ENCODE data around the gene CHRNA3. TPM values are rescaled to one million over a fixed set of nuclear protein-coding genes. Genes with fewer than 3 reads are reported as not detected.
"Not testable (repeated sequence)": the region's sequence is repeated elsewhere in the genome, so short reads cannot be mapped to it uniquely, and the experiment has no call there.

The CHRNA3 gene
- total RNA-seq, 4 donors from 2014 or later, result 0.70 to 1.9 (median 1.6) TPM; not detected in 1

GRCh38 chr15:78614021-78614420, 6.8 kb downstream of the CHRNA3 start:
- DNase-seq (ENCODE audit: low spot score in 2 of 2), result no peak
- H3K27ac ChIP-seq, result no peak overlapping the region
- no peak overlapping the region for H3K4me3 ChIP-seq
- WGBS, result 43% methylated on average over 3 of the region's 3 CpGs
- H3K9me3 ChIP-seq, result no peaks in the 10 kb centered on the region
- no peaks in the 10 kb centered on the region for H3K36me3 ChIP-seq
- TF ChIP-seq EP300 (IDR thresholded peaks at IDR 0.05), result no peak
- TF ChIP-seq POLR2A (IDR thresholded peaks at IDR 0.05), result no peak
- TF ChIP-seq POLR2AphosphoS5 (IDR thresholded peaks at IDR 0.05), result no peak
- no peak for TF ChIP-seq CTCF (IDR thresholded peaks at IDR 0.05)
- peaks cover 5% of the 10 kb centered on the region for H3K27me3 ChIP-seq
- peaks cover 4% of the 10 kb centered on the region for H3K4me1 ChIP-seq

- not testable (repeated sequence) for H3K36me3 ChIP-seq; H3K9me3 ChIP-seq; DNase-seq (ENCODE audit: low spot score in 2 of 2); H3K27me3 ChIP-seq; H3K4me3 ChIP-seq; H3K4me1 ChIP-seq; H3K27ac ChIP-seq
- 93% methylated on average over 3 of the region's 3 CpGs for WGBS
Observed at GRCh38 chr15:78609551-78609950, 11.2 kb downstream of the CHRNA3 start.

- Histone ChIP-seq H3K36me3 (no peaks in the 10 kb centered on the region), H3K4me1 (no peaks in the 10 kb centered on the region), H3K4me3 (no peak overlapping the region), H3K9me3 (no peaks in the 10 kb centered on the region), H3K27me3 (peaks cover 13% of the 10 kb centered on the region), H3K27ac (no peak overlapping the region)
- TF ChIP-seq EP300 (IDR thresholded peaks at IDR 0.05) (no peak), CTCF (IDR thresholded peaks at IDR 0.05) (no peak), POLR2AphosphoS5 (IDR thresholded peaks at IDR 0.05) (no peak), POLR2A (IDR thresholded peaks at IDR 0.05) (no peak)
- no peak for DNase-seq (ENCODE audit: low spot score in 2 of 2)
- 91% methylated on average over 4 of the region's 4 CpGs for WGBS
Observed at GRCh38 chr15:78605680-78606079, 15.1 kb downstream of the CHRNA3 start.

GRCh38 chr15:78605201-78605600, 15.6 kb downstream of the CHRNA3 start:
- Histone ChIP-seq H3K9me3 (no peaks in the 10 kb centered on the region), H3K36me3 (no peaks in the 10 kb centered on the region), H3K4me1 (no peaks in the 10 kb centered on the region), H3K4me3 (no peak overlapping the region), H3K27ac (no peak overlapping the region), H3K27me3 (peaks cover 13% of the 10 kb centered on the region)
- no peak for DNase-seq (ENCODE audit: low spot score in 2 of 2)
- TF ChIP-seq EP300 (IDR thresholded peaks at IDR 0.05) (no peak), POLR2A (IDR thresholded peaks at IDR 0.05) (no peak), CTCF (IDR thresholded peaks at IDR 0.05) (no peak), POLR2AphosphoS5 (IDR thresholded peaks at IDR 0.05) (no peak)
- 93% methylated on average over 5 of the region's 5 CpGs for WGBS

- no peaks in the 10 kb centered on the region for H3K9me3 ChIP-seq
- peaks cover 13% of the 10 kb centered on the region for H3K27me3 ChIP-seq
- DNase-seq (ENCODE audit: low spot score in 2 of 2), result no peak
- no peak for TF ChIP-seq POLR2AphosphoS5 (IDR thresholded peaks at IDR 0.05)
- TF ChIP-seq EP300 (IDR thresholded peaks at IDR 0.05), result no peak
- no peak for TF ChIP-seq POLR2A (IDR thresholded peaks at IDR 0.05)
- TF ChIP-seq CTCF (IDR thresholded peaks at IDR 0.05), result no peak
- no peak overlapping the region for H3K27ac ChIP-seq
- H3K36me3 ChIP-seq, result no peaks in the 10 kb centered on the region
- 90% methylated on average over 2 of the region's 2 CpGs for WGBS
- no peaks in the 10 kb centered on the region for H3K4me1 ChIP-seq
- no peak overlapping the region for H3K4me3 ChIP-seq
Observed at GRCh38 chr15:78604420-78604819, 16.4 kb downstream of the CHRNA3 start.

- Histone ChIP-seq H3K4me1 (no peaks in the 10 kb centered on the region), H3K9me3 (no peaks in the 10 kb centered on the region), H3K27me3 (peaks cover 13% of the 10 kb centered on the region), H3K27ac (no peak overlapping the region), H3K4me3 (no peak overlapping the region), H3K36me3 (no peaks in the 10 kb centered on the region)
- DNase-seq (ENCODE audit: low spot score in 2 of 2), result no peak
- WGBS, result 63% methylated on average over 3 of the region's 3 CpGs
- TF ChIP-seq EP300 (IDR thresholded peaks at IDR 0.05) (no peak), POLR2AphosphoS5 (IDR thresholded peaks at IDR 0.05) (no peak), CTCF (IDR thresholded peaks at IDR 0.05) (no peak), POLR2A (IDR thresholded peaks at IDR 0.05) (no peak)
Observed at GRCh38 chr15:78603467-78603866, 17.3 kb downstream of the CHRNA3 start.

Measured in suprapubic skin (tissue), 4 donors.